ENCODE data around the gene SNX32.

GRCh38 chr11:65826984-65827735 is 6.6 kb upstream of the SNX32 start:
- TF ChIP-seq, protein P1, sequence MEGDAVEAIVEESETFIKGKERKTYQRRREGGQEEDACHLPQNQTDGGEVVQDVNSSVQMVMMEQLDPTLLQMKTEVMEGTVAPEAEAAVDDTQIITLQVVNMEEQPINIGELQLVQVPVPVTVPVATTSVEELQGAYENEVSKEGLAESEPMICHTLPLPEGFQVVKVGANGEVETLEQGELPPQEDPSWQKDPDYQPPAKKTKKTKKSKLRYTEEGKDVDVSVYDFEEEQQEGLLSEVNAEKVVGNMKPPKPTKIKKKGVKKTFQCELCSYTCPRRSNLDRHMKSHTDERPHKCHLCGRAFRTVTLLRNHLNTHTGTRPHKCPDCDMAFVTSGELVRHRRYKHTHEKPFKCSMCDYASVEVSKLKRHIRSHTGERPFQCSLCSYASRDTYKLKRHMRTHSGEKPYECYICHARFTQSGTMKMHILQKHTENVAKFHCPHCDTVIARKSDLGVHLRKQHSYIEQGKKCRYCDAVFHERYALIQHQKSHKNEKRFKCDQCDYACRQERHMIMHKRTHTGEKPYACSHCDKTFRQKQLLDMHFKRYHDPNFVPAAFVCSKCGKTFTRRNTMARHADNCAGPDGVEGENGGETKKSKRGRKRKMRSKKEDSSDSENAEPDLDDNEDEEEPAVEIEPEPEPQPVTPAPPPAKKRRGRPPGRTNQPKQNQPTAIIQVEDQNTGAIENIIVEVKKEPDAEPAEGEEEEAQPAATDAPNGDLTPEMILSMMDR (IDR thresholded peaks at IDR 0.05): no peak
- TF ChIP-seq POLR2A (IDR thresholded peaks at IDR 0.05; ENCODE audit: low read depth): no peak
